Central memory CD4-positive, alpha-beta T cell (primary cell): ENCODE measurements around the gene THRAP3.

ENCODE experiments used
- DNase-seq: peaks from one replicate; pipeline ENCODE4 v3.0.0; 2022

Gene THRAP3

DNA sequence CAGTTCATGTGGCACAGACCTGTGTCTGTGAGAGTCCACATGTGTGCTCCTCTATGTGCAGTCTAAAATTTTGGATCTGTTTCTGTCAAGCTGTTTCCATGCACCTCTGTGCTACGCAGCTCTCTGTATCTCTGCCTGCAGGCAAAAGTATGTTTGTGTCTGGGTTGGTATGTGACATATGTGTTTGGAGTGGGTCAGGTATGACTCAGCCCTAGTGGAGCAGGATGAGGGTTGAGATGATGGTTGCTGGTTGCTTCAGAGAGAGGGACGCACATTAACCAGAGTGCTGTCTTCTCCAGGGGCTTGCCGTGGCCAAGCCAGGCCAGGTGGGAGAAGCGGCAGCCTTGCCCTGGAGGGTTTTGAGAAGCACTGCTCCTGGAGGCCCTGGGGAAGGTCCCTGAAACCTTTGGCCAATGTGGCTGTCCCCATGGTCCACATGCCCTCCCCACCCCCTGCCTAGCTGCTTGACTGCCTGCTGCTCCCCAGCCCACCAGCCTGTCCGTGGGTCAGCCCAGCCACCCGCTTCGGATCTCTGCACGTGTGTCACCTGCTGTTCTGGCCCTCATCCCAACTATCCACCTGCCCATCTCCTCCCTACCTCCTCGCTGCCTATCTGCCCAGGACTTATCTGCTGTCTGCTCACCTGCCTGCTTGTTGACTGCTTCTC, 103.3 kb downstream of the THRAP3 start:
- DNase-seq: no peak

DNA sequence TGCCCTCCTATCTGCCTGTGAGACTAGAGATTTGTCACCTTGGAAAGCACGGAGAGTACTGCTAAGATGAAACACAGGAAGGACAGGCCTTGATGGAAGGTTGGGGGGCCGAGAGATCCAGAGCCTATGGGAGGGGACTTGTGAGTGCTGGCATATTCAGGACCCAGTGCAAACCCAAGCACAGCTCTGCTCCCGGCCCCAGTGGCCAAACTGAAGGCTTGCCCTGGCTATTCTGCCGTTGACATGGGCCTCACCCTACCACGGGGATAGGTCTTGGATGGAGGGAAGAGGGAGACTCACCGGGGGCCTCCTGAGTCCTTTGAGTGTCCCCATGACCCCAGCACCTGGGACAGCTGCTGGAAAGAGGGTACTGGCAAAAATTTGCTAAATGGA, 103.8 kb downstream of the THRAP3 start:
- DNase-seq: no peak

DNA sequence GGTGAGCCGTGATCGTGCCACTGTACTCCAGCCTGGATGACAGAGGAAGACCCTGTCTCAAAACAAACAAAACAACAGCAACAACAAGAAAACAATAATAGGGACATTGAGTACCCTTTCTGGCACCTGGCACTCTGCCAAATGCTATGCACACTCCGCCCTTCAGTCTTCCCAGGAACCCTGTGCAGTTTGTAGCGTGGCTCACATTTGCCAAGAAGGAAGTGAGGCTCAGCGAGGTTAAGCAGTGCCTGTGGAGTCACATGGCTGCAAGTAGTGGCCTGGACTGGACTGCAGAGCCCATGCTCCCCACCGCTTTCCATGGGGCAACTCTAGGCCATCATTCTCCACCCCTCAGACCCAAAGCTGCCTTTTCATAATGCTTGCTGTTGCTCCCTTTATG, 104.5 kb downstream of the THRAP3 start:
- no peak for DNase-seq

DNA sequence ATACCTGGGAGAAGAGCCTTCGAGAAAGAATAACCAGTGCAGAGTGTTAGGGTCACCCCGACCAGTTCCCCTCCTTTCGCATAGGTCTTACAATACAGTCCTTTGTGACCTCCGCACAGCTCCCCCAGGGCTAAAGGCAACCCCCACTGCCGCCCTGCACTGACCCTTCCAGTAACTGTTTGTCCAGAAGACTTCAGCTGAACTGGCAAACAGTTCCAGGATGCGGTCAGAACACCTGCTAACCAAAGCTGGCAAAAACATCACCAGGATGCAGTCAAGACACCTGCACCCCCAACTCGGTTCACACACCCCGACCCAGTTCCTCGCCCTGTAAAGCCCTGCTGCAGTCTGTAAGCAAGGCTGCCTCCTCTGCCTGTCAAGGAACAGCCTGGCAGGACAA, 105.6 kb downstream of the THRAP3 start:
- no peak for DNase-seq

DNA sequence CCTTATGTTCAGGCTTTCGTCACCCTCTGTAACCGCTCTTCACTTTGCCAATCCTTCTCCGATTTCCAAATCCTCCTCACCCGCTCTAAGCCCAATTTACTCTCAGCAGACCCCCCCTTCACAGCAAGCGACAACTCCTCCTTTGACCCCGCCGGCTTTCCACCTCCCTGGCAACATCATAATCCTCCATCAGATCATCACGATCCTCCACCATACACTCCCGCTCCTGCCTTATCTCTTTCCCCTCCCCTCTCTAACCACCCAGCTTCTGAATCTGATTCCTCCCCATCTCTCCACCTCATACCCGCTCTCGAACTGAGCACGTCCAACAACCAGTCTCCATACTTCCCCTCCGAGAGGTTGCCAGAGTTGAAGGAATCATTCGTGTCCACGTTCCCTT, 106.7 kb downstream of the THRAP3 start:
- DNase-seq: no peak

DNA sequence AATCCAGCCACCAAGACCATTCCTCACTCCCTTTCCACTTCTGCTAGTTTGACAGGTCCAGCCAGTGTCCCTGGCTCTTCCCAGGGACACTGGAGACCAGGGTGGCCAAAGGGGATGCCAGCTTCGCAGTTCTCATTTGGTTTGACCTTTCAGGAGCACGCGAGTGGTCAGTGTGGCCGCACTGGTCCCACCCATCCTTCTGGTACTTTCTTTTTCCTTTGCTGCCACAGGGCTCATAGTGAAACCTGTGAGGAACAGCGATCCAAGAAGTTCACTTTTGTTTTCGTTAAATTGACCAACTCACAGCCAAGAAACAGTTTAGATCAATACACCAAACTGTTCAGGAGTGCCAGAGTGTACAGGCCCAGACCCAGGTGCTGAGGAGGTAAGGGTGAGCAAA, 113.6 kb downstream of the THRAP3 start:
- DNase-seq: no peak

DNA sequence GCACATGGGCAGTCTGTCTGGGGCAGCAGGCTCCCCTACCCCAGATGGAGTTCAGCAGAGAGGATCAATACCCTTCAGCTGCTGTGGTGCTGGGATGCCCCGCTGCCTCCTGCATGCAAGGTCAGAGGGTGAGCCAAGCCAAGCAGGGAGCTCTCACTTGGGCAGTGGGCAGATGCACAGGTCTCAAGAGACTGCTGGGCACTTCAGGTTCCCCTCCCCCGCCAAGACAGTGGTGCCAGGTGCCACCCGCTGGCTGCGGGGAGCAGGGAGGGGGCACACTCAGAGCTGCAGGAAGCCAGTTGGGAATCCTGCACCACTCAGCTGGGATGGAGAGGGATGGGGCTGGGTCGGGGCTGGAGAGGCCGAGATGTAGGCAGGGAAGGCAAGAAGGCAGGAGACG, 115.0 kb downstream of the THRAP3 start:
- no peak for DNase-seq

DNA sequence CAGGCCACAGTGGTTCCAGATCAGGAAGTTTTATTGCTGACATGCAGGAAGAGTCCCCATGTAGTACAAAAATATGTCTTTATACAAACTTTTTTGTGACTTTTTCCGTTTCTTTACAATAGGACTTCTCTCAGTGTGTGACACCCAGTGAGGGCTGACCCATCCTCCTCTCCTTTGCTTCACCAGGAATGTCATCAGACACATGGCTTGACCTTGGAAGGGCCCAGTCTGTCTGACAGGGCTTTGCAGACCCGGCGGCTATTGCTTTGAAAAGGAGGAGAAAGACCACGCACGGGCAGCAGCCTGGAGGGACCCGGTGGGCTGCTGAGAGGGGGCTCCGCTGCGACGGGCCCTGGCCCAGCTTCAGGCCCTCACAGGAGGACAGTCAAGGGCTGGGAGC, 115.4 kb downstream of the THRAP3 start:
- DNase-seq: no peak

DNA sequence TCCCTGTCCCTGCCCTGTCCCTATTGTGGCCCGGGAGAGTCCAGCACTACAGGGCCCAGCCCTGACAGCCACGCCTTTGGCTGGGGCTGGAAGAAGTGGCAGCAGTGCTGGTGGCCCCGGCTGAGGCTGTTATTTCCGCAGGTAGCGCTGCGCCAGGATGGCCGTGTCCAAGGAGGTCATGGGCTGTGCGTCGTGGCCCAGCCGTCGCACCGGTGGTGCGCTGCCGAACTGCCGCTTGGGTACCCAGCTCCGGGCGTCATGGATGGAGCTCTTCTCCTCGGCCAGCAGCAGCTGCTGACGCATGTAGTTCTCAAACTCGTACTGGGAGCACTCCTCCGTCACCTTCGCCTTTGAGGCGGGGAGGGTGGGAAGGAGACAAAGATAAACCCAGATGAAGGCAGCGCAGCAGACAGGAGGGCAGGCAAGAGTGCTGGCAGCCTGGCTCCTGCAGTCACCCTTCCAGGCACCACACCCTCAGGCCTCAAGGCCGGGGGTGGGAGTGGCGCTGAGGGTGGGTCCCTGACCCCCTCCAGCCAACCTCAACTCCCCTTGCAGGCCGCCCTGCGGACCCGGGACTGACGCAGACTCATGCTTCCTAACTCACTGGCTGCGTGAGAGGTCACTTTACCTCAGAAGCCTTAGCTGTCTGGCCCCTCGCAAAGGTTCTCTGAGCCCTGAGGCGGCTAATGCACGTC, 117.5 kb downstream of the THRAP3 start:
- DNase-seq: no peak

DNA sequence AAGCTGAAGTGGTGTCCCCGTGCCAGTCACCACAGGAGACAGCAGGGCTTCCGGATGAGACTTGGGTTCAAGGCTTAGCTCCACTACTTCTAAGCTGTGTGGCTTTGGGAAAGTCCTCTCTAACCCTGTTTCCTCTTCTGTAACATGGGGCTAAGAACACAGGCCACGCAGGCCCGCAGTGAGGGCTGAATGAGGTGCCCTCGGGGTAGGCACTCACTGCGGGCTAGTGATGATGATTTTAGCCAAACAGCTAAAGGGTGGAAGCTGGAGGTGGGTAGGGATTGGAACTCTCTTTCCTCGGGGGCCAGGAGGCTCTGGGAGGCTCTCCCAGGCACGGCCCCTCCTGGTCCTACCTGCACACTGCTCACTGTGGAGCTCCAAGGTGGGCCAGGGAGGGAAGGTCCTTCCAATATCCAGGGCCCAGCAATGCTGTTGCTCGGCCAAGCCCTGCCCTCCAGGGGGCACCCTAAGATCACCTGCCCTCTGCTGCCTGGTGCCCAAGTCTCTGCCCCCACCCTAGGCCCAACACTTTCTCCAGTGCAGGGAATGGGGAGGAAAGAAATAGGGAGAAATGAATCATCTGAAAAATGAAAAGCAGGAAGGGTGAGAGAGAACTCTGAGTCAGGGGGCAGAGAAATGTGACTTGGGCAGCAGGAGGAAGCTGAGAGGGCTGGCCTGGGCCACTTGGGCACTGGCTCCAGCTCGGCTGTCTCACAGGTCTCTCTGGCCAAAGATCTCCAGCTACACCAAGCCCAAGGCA, 118.4 kb downstream of the THRAP3 start:
- peak; percentile 49 for DNase-seq

DNA sequence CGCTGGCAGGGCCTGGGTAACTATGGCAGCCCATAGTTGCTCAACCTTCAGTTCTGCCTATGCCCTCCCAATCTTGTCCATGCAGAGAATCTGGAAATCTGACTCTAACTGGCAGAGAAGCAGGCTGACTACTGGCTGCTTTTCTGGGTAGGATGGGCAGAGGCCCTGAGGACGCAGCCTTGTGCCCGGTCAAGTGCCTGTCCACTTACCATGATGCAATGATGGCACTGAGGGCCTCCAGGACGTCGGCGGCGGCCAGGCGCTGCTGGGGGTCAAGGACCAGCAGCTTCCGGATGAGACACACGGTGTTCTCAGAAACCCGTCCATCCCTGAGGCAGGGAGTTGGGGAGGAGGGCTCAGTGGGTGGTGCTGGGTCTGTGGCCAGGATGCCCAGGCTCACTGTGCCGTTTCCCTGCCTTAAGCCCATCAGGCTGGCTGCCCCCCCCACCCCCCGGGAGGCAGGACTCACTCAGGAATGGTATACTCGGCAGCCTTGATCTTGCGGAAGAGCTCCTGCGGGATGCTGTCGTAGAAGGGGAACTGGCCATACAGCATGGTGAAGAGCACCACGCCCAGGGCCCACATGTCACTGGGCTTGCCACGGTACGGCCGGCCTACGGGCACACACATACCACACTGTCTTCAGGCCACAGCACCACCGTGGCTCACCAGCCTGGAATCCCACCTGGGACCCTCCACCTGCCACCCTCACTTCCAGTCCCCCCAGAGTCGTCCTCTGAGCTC, 119.6 kb downstream of the THRAP3 start:
- DNase-seq: no peak

DNA sequence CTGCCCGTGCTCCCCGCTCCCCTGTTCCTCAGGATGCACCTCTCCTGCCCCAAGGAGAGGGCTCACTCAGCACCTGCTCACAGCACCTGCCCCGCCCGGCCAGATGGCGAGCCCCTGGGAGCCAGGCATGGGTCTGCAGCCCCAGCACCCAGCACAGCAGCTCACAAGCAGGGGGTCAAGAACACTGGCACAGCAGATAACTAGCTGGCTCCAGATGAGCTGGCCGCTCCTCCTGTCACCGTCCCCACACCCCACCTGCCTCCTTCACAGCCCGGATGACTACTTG, 120.1 kb downstream of the THRAP3 start:
- no peak for DNase-seq

DNA sequence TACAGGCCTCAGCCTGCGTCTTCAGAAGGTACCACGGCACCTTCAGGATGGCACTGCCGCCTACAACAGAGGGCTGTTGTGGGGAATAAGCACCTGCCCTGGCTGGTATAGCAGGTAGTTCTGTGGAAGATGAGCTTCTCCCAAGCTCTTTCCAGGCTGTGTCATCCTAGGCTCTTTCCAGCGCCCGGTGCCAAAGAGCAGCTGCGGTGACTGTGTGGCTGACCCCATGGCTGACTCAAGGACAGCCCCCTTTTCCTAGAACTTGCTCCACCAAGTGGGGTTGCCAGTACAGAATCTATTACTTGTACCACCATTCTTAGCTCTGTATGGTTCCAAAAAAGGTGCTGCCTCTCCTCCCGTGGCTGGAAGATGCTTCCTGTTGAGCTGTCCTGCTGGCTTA, 121.1 kb downstream of the THRAP3 start:
- DNase-seq: no peak

DNA sequence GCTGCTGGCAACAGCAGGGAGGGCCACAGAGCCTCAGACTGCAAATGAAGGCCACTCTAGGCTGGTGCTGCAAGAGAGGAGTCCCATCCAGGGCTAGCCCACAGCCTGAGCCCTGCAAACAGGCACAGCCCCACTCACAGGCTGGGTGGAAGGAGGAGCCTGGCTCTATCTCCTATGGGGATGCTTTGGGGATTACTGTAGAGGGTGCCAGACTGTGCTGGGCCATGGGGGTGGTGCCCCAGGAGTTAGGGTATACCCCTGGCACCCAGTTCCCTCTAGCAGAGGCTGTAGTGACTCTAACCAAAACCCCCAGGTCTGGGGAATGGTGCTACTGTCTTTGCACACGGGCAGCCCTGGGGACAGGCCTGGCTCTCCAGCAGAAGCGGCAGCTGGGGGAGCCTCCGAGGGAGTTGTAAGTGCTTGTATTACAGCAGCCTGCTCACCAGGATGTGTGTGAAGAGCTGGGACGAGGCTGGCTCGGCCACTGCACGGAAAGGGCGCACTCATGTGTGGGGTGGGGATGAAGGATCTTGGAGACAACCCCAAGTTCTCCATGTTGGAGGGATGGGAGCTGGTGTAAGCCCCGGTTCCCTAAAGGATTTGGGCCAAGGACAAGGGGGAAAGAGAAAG, 122.6 kb downstream of the THRAP3 start:
- DNase-seq: no peak

DNA sequence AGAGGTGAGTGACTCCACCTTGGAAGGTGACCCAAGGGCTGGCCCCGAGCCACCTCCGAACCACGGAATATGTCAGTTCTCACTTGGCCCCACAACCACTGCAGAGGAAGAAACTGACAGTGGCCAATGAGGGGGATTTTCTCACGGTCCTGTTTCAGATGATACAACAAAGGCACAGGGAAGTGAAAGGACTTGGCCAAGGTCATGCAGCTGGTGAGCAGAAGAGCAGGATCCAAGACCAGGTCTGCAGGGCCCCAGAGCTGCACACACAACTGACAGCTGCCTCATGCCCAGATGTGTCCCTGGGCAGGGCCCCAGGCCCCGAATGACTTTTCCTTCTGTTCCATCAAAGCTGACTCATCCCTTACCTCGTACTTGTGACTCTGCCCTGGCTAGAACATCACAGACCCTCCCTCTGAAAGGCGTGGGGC, 125.0 kb downstream of the THRAP3 start:
- no peak for DNase-seq

DNA sequence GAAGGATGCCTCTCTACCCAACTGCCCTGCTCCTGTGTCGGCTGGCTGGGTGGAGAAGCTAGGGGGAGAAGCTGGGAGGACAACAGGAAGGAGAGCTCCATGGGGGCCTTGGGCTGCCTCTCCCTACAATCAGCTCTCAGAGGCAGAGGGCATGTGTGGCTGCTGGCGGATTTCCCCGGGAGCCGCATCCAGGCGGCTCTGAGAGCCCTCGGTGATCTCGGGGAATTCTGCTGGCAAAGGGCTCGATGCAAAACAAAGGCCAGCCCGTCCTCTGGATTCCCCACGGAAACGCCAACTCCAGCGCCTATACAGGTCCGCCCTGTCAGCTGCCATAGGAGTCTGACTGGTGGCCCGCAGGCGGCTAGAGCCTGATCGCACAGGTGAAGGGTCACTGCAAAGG, 125.6 kb downstream of the THRAP3 start:
- DNase-seq: no peak

DNA sequence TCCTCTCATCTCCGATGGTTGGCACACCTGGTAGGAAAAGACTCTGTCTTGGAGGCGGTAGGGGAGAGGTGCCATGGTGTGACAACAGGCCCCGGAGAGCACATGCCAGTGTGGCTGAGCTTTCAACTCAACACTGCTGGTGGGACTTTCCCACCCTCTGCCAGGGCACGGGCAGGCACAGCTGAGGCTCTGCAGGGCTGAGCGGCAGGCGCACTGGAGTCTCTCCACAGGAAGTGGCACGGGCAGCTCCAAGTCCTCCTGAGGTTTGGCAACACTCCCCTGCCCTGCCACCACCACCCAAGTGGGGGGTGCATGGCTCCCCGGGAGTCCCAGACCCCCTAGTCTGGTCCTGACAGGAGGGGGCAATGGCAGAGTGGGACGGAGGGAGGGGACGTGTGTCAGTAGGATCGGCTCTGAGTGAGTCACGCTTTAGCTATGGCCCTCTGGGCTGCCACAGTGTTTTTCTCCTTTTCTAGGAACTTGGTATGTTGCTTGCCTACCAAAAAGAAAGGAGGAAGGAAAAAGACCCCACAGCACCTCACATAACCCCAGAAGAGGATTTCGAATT, 126.5 kb downstream of the THRAP3 start:
- peak; percentile 57 for DNase-seq

DNA sequence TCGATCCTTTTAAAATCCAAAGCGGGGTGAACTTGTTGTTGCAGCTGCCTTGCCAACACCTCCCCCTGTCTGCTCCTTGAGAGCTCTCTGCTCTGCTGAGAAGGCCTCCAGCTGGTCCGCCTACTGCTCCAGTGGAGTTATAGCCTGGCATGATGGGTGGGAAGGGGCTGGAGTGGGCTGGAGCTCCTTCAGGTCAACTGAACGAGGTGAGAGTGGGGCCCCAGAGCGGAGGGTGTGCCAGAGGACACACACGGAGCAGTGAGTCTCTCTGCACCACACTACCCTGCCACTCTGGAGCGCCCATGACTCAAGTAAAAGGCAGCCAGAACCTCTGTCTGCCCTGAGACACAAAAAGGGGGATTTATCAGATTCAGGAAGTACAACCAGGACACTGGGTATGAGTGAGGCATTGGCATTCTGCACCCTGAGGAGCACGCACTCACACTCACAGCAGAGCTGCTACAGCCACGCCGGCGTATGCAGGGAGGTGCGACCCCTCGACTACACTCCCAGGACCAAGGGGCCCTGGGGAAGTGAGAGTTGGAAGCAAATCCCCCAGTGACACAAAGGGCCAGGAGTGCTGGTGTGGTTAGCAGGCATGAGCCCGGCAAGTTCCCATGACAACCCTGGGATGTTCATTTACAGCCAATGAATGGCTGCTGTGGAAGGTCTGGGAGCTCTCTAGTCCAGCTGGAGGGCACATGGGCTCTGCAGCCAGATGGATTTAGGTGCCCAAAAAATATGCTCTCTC, 127.2 kb downstream of the THRAP3 start:
- DNase-seq: no peak

DNA sequence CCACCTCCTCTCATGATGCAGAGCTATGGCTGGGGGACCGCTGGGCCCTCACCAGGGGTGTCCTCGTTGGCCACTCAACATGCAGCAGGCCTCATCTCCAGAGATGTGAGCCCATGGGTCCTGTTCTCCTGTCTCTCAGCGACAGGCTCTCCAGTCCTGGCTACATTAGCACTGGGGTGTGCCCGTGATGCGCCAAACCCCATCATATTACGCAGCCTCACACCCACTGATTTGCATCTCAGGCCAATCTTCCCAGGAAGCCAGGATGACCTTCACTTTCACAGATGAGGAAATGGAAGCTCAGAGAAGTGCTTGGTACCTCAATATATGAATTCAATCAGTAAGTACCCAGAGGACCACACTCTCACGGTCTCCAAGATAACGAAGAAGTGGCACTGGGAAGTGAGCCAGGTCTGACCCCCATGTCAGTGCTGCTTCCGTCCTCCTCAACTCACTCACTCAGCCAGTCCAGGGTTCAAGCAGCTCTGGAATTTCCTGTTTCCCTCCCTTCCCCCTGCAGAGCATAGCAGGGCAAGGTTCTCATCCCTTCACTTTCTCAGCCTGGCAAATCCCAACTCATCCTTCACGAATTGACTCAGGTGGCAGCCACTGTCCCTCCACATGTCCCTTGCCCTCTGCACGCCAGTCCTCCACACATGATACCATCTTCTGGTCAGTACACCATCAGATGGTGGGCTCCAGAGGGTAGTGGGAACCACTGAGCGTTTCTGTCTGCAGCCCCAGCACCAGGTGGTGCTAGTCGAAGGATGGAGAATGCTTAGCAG, 128.1 kb downstream of the THRAP3 start:
- no peak for DNase-seq

DNA sequence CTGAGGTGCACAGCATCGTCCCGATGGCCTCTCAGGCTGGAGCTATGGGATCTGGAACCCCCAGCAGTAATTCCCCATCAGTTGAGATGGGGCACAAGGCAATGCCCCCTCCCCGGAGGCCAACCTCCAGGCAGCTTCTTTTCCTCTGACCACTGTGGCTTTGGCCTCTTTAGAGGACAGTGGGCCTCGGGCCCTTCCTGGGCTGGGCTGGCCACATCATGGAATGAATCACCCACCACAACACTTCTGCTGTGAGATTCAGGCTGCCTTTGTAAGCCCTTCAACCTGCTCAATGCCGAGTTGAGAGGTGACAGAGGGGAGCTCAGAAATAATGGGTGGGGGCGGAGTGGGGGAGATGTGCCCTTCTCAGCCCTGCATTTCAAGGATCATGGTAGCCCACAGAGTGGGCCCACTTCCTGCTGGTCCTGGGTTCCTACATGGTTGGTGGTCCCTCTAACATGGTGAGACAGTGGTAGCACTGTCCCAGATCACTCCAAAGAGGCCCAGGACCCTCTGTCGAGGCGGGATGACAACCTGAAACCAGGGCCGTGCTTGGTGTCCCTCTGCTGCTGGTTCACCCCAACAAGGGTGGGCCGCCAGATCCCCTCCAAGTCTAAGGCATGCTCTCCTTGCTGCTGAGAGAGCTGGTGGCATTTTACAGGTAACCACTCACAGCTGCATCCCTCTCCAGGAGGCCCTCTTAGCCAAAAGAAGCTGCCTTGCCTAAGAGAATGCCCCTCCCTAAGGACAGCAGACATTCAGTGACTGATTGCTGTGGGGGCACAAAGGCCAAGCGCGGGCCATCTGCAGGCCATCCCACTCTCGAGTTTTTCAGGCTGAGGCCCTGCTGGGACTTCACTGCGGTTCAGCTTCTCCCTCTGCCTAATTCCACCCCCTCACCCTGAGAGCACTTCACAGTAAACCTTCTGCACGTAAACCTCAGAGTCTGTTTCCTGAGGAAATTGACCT, 129.0 kb downstream of the THRAP3 start:
- no peak for DNase-seq
